SH-SY5Y (cell line): Measurements from ENCODE around the gene USP6NL.

ENCODE experiments used
- GATA2 ChIP-seq: IDR thresholded peaks from 2 replicates; pipeline ENCODE4 v1.6.1; 2011; ENCODE audit warnings: mild to moderate bottlenecking, low read depth, low read length
- GATA3 ChIP-seq: IDR thresholded peaks from 2 replicates; pipeline ENCODE4 v1.6.1; 2011; ENCODE audit warnings: low read depth, mild to moderate bottlenecking, low read length, moderate library complexity

GRCh38 chr10:11443468-11444154, 167.8 kb downstream of the USP6NL start:
- no peak for TF ChIP-seq GATA2
- TF ChIP-seq GATA3 = no peak
